HS-27A (cell line): ENCODE data around the gene RPL7A.
"Not testable (repeated sequence)": the region's sequence is repeated elsewhere in the genome, so short reads cannot be mapped to it uniquely, and the experiment has no call there.

Source experiments
- DNase-seq: peaks from one replicate; pipeline ENCODE4 v3.0.0-alpha.2; 2012; ENCODE audit warnings: low read depth, missing footprints

RPL7A gene

DNA sequence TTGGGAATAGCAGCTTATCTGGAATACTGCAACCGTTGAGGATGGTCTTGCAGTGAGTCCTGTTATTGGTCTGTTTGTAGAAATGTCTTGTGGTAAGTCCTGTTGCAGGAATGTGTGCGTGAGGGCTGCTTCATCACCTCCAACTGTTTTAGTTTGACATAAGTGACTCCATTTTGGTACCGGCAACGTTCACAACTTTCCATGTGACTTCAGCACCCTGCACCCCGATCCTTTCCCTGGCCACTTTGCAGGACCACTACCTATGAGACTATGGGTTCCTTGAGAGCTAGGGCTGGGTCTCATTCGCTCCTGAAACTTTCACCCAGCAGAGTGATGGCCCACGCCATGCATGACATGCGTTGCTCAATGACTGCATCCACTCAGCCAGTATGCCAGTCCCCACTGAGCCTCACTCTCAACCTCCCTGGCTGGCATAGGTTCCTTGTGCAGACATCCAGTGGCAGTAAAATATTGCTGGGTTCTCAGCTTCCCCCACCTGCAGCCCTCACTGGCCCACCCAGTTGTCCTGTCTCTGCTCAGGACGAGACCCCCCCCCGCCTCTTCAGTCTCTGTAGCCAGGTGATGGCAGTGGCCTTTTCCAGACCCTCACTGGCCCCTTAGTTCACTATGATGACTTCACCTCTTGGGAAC, 20.1 kb upstream of the RPL7A start:
- no peak for DNase-seq

DNA sequence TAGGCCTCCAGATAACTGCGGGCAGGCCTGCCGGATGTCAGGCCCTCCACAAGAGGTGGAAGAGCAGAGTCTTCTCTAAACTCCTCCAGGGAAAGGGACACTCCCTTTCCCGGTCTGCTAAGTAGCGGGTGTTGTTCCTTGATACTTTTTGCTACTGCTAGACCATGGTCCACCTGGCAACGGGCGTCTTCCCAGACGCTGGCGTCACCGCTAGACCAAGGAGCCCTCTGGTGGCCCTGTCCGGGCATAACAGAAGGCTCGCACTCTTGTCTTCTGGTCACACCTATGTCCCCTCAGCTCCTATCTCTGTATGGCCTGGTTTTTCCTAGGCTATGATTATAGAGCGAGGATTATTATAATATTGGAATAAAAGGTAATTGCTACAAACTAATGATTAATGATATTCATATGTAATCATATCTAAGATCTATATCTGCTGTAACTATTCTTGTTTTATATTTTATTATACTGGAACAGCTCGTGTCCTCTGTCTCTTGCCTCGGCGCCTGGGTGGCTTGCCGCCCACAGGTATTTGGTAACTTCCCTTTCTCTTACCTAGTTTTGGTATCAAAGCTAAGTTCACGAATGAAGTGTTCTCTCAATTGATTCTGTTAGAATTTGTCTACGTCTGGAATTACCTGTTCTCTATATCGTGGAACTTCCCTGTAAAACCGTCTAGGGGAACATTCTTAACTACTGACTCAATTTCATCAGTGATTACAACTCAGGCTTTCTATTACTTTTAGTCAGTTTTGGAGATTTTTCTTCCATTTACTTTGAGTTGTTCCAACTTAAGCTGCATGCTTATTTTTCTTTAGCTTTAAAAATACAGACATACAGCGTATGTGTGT, 18.5 kb upstream of the RPL7A start:
- DNase-seq: not testable (repeated sequence)

DNA sequence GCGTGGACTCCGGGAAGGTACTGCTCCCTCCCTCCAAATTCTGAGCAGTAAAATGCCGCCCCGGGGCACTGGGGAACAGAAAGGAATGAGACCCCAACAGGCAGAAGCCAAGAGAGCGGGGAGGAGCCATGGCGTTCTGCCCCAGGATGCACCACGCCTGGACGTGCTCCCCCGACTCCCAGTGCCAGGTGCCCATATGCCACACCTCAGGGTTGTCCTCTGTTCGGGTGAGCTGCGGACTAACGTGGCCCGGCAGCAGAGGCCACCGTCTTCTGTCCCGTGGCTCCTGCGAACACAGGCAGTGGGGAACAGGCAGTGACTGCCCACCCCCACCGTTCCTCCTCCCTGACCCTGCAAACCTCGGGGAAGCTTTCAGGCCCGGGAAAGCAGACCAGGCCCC, 16.8 kb upstream of the RPL7A start:
- DNase-seq: no peak

DNA sequence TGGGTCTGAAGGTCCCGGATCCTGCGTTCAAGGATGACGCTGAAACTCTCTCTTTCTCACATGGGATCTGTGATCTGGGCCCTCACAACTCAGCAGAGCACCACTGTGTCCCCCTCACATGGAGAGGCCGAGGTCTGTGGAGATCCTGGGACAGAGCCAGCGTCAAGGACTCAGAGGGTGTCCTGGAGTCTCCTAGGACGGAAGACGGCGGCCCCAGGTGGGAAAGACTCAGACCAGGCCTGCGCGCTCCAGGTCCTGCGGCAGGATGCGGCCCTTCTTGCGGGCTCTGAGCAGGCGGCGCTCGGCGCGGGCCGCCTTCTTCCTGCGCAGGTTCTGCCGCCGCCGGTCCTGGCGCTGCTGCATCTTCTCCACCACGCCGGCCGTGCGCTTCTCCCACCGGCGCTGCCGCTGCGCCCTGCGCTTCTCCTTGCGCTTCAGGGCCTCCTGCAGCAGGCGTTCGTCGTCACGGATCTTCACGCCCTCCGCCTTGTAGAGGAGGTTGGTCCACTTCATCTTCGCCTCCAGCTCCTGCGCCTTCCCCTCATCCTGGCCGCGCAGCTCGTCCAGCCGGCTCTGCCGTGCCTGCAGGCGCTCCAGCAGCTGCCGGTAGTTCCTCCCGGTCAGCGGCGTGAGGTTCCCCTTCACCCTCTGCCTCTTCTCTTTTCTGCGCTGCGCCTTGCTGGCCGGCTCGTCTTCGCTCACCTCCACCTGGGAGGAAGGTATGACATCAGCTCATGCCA, 16.2 kb upstream of the RPL7A start:
- DNase-seq: no peak

DNA sequence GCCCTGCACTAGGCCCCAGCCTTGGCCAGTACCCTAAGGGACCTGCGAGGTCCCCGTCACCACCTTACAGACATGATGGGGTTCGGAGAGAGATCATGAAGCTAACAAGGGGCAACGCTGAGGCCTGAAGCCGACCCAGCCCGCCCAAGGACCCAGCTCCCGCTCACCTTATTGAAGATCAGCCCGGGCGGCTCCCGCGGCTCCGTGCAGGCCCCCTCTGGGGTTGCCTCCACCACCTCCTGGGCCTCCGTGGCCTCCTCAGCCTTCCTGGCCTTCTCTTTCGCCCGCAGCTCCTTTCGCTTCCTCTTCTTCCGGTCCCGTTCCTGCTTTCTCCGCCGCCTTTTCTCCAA, 15.7 kb upstream of the RPL7A start:
- DNase-seq: no peak

GRCh38 chr9:133333011-133333410, 15.0 kb upstream of the RPL7A start:
- DNase-seq: no peak

- DNase-seq: no peak
Observed at GRCh38 chr9:133333566-133333965, 14.5 kb upstream of the RPL7A start.

DNA sequence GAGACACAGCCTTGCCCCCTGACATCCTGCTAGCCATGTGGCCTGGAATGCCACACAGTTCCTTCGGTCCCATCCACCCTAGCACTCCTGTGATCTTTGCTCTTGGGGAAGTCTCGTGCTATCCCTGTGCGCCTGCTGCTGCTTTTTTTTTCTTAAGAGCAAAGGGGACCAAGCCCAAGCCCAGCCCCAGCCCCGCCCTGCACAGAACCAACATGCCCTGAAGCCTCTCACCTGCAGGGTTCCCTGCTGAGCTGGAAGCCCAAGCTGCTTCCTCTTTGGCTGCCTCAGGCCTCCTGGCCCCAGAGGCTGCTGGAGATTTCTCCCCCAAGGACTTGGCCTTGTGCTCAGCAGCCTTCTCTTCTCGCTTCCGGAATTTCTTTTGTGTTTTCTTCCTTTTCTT, 13.9 kb upstream of the RPL7A start:
- DNase-seq: no peak

GRCh38 chr9:133334888-133335287, 13.1 kb upstream of the RPL7A start:
- not testable (repeated sequence) for DNase-seq

GRCh38 chr9:133335924-133336811, 11.8 kb upstream of the RPL7A start, which contains the start of gene SURF6:
SURF6 (minus strand) TSS chr9:133336188; CDS start chr9:133336132, 56 bp downstream.
- no peak for DNase-seq

GRCh38 chr9:133339641-133340040, 8.4 kb upstream of the RPL7A start:
- DNase-seq: no peak

DNA sequence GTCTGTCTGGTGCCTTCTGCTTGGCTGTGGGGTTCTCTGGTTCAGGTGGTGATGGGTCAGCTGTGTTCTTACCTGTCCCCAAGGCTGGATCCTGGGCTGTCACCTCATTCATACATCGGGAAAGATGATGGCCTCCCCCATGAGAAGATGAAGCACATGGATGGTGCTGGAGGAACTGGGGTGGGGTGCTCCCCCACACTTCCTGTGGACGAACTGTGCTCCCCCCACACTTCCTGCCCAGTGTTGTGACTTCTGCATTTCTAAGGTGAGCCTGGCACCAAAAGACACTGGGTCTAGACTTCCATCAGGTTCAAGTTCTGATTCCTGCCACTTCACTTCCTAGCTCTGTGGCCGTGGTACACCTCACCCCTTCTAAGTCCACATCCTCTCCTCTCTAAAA, 7.8 kb upstream of the RPL7A start:
- DNase-seq: no peak

DNA sequence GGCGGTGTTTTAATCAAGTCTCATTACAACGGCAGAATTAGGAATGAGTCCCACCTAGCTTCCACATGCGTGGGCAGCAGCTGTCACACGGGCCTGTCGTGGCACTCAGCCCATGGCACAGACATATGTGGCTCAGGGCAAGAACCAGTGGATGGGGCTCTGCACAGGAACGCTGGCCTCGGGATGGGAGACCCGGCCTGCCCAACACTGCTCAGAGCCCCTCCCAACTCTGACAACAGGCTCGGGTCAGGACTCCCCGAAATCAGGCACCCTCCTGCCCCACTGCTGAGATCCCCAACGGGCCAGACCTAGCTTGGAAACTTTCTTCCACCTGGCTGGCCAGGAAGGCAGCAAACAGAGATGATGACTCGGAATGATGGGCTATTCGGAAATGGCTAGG, 7.1 kb upstream of the RPL7A start:
- no peak for DNase-seq

- DNase-seq: no peak
Observed at GRCh38 chr9:133341369-133342068, 6.5 kb upstream of the RPL7A start.

DNA sequence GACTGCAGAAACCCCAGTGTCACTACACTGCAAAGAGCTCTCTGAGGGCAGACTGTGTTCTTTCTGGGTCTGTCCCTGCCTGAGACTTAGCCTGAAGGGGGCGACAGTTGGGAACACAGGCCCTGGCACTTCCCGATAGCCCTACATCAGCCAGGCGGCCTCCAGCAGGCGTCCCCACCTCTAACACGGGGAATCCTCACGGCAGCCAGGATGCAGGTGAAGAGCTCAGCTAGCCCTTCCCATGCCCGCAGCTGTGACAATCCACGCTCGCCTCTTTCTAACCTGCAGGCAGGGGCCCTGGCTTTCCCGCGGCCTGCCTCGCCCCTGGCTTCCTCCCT, 6.0 kb upstream of the RPL7A start:
- no peak for DNase-seq

GRCh38 chr9:133342570-133342969, 5.4 kb upstream of the RPL7A start:
- no peak for DNase-seq

DNA sequence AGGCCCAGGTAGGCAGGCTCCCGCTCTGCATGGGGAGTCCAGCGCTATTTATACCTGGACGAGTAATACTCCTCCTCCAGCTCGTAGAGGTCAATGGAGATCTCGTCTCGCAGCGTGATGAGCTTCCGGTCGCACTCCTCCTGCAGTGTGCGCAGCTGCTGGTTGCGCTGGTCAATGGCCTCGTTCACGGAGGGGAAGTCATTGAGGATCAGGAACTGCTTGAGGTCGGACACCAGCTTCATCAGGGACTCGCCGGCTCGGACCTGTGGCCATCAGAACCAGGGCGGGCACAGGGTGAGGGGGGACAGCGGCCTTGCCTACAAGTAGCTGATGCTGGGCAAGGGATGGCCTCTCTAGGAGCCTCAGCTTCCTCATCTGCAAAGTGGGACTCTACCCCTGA, 3.9 kb upstream of the RPL7A start:
- DNase-seq: no peak

DNA sequence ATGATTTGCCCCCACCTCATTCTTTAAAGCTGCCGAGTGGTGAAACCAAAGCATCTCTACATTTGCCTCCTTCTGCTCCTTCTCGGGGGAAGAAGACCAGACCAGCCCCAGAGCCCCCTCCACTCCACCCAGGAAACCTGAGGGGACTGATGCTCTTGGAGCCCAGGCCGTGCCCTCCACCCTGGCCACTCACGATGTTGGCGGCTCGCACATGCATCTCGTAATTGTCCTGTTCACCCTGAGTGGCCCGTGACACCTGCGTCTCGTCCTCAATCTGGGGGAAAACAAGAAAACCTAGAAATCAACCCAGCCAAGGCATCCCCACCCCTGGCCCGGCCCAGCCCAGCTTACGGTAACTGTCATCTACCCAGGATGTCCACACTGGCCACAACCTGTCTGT, 3.0 kb upstream of the RPL7A start:
- DNase-seq: no peak

GRCh38 chr9:133345596-133345995, 2.4 kb upstream of the RPL7A start:
- DNase-seq: no peak

GRCh38 chr9:133346021-133346785, 1.8 kb upstream of the RPL7A start:
- no peak for DNase-seq

GRCh38 chr9:133347515-133347984, 468 bp upstream of the RPL7A start:
- no peak for DNase-seq
